NB4 (cell line): ENCODE measurements around the gene C1orf174.

Source experiments
- DNase-seq: peaks from one replicate; pipeline ENCODE4 v3.0.0; 2010; ENCODE audit warnings: low read depth
- H3K4me3 ChIP-seq: one replicate; pipeline ENCODE4 v1.5.1; 2011; ENCODE audit warnings: mild to moderate bottlenecking, low read depth, low read length, moderate library complexity
- CTCF ChIP-seq: IDR thresholded peaks from one replicate; pipeline ENCODE4 v1.5.1; 2012; ENCODE audit warnings: low read depth, low read length
- MAX ChIP-seq: IDR thresholded peaks from 2 replicates; pipeline ENCODE4 v1.6.1; 2011; ENCODE audit warnings: low read depth, low read length
- MYC ChIP-seq: IDR thresholded peaks from 2 replicates; pipeline ENCODE4 v1.6.1; 2011; ENCODE audit warnings: low read depth, low read length
- POLR2A ChIP-seq: IDR thresholded peaks from 2 replicates; pipeline ENCODE4 v1.6.1; 2011; ENCODE audit warnings: mild to moderate bottlenecking; ENCODE audit not compliant: insufficient read length; ENCODE audit errors: extremely low read depth

Gene C1orf174

GRCh38 chr1:3910857-3911845 lies 11.1 kb upstream of the C1orf174 start:
- DNase-seq = peak; percentile 75
- TF ChIP-seq CTCF (peak; percentile 57), MYC (peak; percentile 56), POLR2A (no peak), MAX (peak; percentile 43; the same call in 1 of the 2 replicates)
- H3K4me3 ChIP-seq = no peak overlapping the region

GRCh38 chr1:3910049-3910731 lies 10.1 kb upstream of the C1orf174 start:
- no peak overlapping the region for H3K4me3 ChIP-seq
- TF ChIP-seq MAX (no peak), MYC (no peak), POLR2A (no peak), CTCF (no peak)
- no peak for DNase-seq

GRCh38 chr1:3909615-3910014 lies 9.5 kb upstream of the C1orf174 start:
- no peak overlapping the region for H3K4me3 ChIP-seq
- DNase-seq = no peak
- TF ChIP-seq CTCF (no peak), MYC (no peak), POLR2A (no peak), MAX (no peak)

GRCh38 chr1:3908886-3909517 lies 8.9 kb upstream of the C1orf174 start:
- no peak for DNase-seq
- no peak overlapping the region for H3K4me3 ChIP-seq
- TF ChIP-seq CTCF = no peak
- no peak for TF ChIP-seq MAX
- TF ChIP-seq MYC = no peak
- no peak for TF ChIP-seq POLR2A

GRCh38 chr1:3907621-3908165 lies 7.6 kb upstream of the C1orf174 start:
- DNase-seq = no peak
- no peak for TF ChIP-seq MYC
- no peak for TF ChIP-seq MAX
- TF ChIP-seq CTCF = no peak
- no peak for TF ChIP-seq POLR2A
- no peak overlapping the region for H3K4me3 ChIP-seq
